ENCODE data around the gene ARMC9.

ARMC9 gene

DNA sequence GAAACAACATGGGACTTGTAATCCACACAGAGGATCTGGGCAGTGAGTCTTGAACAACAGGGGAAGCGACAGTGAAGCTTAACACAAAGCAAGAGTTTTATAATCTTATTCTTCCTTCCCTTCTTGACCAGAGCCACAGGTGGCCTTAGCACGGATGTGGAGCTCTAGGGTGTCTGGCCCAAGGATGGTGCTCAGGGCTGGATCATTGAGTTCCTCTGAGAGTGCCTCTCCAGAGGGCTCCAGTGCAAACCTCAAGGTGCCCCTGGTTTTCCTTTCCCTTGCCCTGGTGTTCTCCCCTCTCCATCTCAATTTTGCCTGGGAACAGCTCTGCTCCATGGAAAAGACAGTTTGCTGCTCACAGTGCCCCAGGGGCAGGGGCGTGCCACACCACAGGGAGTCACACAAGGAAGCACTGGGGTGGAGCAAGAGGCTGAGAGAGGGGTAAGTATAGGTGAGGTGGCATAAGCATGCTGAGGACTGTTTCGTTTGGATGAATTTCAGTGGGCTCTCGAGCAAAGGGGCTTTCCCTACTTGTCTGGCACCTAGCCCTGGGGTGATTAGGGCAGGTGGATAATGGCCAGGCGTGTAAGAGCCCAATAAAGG is 108.5 kb downstream of the ARMC9 start:
- H3K4me3 ChIP-seq (replicated peaks; ENCODE audit: low read depth, low read length), result no peak overlapping the region
- TF ChIP-seq, protein P1, sequence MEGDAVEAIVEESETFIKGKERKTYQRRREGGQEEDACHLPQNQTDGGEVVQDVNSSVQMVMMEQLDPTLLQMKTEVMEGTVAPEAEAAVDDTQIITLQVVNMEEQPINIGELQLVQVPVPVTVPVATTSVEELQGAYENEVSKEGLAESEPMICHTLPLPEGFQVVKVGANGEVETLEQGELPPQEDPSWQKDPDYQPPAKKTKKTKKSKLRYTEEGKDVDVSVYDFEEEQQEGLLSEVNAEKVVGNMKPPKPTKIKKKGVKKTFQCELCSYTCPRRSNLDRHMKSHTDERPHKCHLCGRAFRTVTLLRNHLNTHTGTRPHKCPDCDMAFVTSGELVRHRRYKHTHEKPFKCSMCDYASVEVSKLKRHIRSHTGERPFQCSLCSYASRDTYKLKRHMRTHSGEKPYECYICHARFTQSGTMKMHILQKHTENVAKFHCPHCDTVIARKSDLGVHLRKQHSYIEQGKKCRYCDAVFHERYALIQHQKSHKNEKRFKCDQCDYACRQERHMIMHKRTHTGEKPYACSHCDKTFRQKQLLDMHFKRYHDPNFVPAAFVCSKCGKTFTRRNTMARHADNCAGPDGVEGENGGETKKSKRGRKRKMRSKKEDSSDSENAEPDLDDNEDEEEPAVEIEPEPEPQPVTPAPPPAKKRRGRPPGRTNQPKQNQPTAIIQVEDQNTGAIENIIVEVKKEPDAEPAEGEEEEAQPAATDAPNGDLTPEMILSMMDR (IDR thresholded peaks at IDR 0.05; ENCODE audit: low read length, missing control alignments), result no peak
- DNase-seq (ENCODE audit: low read depth), result no peak

DNA sequence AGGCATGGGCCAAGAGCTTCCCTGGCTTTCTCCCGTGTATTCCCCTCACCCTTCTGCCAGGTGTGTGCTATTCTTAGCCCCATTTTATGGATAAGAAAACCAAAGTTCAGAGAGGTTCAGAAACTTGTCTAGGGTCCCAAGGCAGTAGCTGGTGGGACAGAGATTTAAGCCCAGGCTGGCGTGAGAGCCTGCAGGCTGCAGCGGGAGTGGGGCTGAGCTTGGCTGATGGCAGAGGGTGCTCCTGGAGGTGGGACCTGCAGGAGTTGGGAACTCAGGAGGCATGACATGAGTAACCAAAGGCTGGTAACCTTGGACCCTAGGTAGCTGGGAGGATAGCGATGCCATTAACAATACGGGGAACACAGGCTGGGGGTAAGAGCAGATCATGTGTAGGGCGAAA is 109.8 kb downstream of the ARMC9 start:
- DNase-seq (ENCODE audit: low read depth), result no peak
- TF ChIP-seq, protein P1 (IDR thresholded peaks at IDR 0.05; ENCODE audit: low read length, missing control alignments), result no peak

DNA sequence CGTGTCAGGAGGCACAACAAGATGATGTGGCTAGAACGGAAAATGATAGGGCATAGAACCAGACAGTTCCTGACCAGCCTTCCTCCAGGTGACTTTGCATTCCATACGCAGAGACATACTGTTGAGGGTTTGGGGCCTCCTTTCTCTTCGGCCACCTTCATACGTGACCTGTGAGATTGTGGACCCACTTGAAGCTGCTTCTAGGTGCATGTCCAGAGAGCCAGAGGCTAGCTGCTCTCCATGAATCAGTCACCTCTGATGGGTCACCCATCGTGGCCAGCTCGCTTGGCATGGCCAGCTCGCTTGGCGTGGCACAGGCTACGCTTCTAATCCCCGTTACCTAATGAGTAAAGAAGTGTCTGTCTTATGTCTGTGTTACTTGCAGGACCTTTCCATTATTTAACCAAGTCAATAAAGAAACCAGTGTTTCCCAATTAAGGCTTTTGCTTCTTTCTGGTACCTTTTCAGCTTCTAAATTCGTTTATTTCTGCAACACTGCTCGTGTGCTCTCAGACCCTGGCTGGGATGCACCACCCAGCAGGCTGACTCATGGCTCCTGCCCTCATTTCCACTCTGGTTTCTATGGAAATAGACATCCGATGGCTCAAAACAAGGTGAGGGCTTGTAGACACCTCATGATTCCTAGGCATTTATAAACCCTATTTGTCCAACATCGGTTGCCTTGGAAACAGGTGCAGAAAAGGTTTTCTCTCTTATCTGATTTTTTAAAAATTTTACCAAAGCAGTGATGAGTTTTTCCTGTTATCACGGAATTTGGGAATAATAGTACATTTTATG is 110.4 kb downstream of the ARMC9 start:
- TF ChIP-seq, protein P1 (IDR thresholded peaks at IDR 0.05; ENCODE audit: low read length, missing control alignments), result no peak
- no peak overlapping the region for H3K4me3 ChIP-seq (replicated peaks; ENCODE audit: low read depth, low read length)
- peak; percentile 40 for DNase-seq (ENCODE audit: low read depth)

More for the DNA sequence above, 109.8 kb downstream of the ARMC9 start:
- H3K4me3 ChIP-seq (replicated peaks; ENCODE audit: low read depth, low read length), result no peak overlapping the region

DNA sequence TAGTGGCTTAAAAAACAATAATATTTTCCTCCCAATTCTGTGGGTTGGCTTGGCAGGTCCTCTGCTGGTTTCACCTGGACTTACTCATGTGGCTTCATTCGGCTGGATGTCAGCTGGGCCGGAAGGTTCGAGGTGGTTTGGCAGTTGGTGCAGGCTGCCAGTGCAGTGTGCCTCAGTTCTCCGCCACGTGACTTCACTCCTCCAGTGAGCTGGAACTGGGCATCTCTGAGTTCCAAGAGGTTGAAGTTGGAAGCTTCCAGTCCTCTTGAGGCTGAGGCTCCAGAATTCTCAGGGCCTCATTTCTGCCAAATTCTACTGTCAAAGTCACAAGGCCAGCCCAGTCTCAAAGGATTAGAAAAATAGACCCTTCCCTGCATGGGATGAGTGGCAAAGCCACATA is 113.6 kb downstream of the ARMC9 start:
- DNase-seq (ENCODE audit: low read depth), result no peak
- TF ChIP-seq, protein P1 (IDR thresholded peaks at IDR 0.05; ENCODE audit: low read length, missing control alignments), result no peak
- no peak overlapping the region for H3K4me3 ChIP-seq (replicated peaks; ENCODE audit: low read depth, low read length)

DNA sequence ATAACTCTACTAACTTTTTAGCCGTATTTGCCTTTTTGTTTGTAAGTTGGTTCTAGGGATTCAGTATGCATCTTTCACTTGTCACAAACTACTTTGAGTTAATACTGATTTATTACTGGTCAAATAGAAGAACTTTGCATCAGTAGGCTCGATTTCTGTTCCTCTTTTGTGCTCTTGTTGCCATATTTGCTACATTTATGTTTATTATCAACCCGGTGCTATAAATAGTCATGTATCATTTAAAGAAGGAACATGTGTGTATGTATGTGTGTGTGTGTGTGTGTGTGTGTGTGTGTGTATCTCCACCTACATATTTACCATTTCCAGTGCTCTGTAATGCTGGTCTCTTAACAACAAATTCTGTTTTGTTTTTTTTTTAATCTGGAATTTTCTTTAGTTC is 117.5 kb downstream of the ARMC9 start:
- TF ChIP-seq, protein P1 (IDR thresholded peaks at IDR 0.05; ENCODE audit: low read length, missing control alignments), result no peak
- no peak overlapping the region for H3K4me3 ChIP-seq (replicated peaks; ENCODE audit: low read depth, low read length)
- no peak for DNase-seq (ENCODE audit: low read depth)

DNA sequence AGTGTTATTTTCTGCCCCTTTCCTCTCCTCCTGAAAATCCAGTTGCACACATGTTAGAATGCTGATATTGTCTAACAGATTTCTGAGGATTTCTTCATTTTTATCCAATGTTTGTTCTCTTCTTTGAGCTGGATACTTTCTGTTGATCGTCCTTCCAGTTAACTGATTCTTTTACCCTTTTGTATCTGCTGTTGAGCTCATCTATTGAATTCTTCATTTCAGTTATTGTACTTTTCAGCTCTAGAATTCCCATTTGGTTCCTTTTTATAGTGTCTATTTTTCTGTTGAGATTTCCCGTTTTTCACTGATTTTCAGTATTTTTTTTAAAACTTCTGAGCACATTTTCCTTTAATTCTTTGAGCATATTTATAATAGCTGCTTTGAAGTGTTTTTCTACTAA is 119.1 kb downstream of the ARMC9 start:
- no peak overlapping the region for H3K4me3 ChIP-seq (replicated peaks; ENCODE audit: low read depth, low read length)
- TF ChIP-seq, protein P1 (IDR thresholded peaks at IDR 0.05; ENCODE audit: low read length, missing control alignments), result no peak
- DNase-seq (ENCODE audit: low read depth), result no peak

Data from fibroblast of pulmonary artery (primary cell).